ENCODE measurements around the gene HIPK3.

HIPK3 gene

GRCh38 chr11:33248416-33248971 lies 8.7 kb upstream of the HIPK3 start:
- no peak for TF ChIP-seq TAF1 (IDR thresholded peaks at IDR 0.05; ENCODE audit: borderline replicate concordance, insufficient read depth, low read length)
- TF ChIP-seq FOXP2 (optimal IDR thresholded peaks at IDR 0.05; ENCODE audit: borderline replicate concordance, extremely low read depth, extremely low read length, insufficient read depth), result no peak
- TF ChIP-seq POLR2AphosphoS5 (IDR thresholded peaks at IDR 0.05; ENCODE audit: low read depth, low read length), result no peak
- no peak for TF ChIP-seq SIN3A (IDR thresholded peaks at IDR 0.05; ENCODE audit: borderline replicate concordance, insufficient read depth, low read length)
- no peak for TF ChIP-seq REST (IDR thresholded peaks at IDR 0.05; ENCODE audit: insufficient read depth in 1 of 2, low read depth in 2 of 2, low read length in 2 of 2)

- no peak for TF ChIP-seq SIN3A (IDR thresholded peaks at IDR 0.05; ENCODE audit: borderline replicate concordance, insufficient read depth, low read length)
- no peak for TF ChIP-seq FOXP2 (optimal IDR thresholded peaks at IDR 0.05; ENCODE audit: borderline replicate concordance, extremely low read depth, extremely low read length, insufficient read depth)
- TF ChIP-seq POLR2AphosphoS5 (IDR thresholded peaks at IDR 0.05; ENCODE audit: low read depth, low read length), result 0 out of 2 replicates have a peak, but pooled peaks have one; percentile 7
- no peak for TF ChIP-seq REST (IDR thresholded peaks at IDR 0.05; ENCODE audit: insufficient read depth in 1 of 2, low read depth in 2 of 2, low read length in 2 of 2)
- TF ChIP-seq TAF1 (IDR thresholded peaks at IDR 0.05; ENCODE audit: borderline replicate concordance, insufficient read depth, low read length), result no peak
Measured at GRCh38 chr11:33256031-33256812, 959 bp upstream of the HIPK3 start.

- TF ChIP-seq POLR2AphosphoS5 (IDR thresholded peaks at IDR 0.05; ENCODE audit: low read depth, low read length), result 0 out of 2 replicates have a peak, but pooled peaks have one; percentile 46
- peak; percentile 46; the same call in 1 of the 2 replicates for TF ChIP-seq SIN3A (IDR thresholded peaks at IDR 0.05; ENCODE audit: borderline replicate concordance, insufficient read depth, low read length)
- peak; percentile 47; the same call in 1 of the 2 replicates for TF ChIP-seq TAF1 (IDR thresholded peaks at IDR 0.05; ENCODE audit: borderline replicate concordance, insufficient read depth, low read length)
- TF ChIP-seq REST (IDR thresholded peaks at IDR 0.05; ENCODE audit: insufficient read depth in 1 of 2, low read depth in 2 of 2, low read length in 2 of 2), result no peak
- TF ChIP-seq FOXP2 (optimal IDR thresholded peaks at IDR 0.05; ENCODE audit: borderline replicate concordance, extremely low read depth, extremely low read length, insufficient read depth), result no peak
Measured at GRCh38 chr11:33256813-33257159, 395 bp upstream of the HIPK3 start.

- TF ChIP-seq POLR2AphosphoS5 (IDR thresholded peaks at IDR 0.05; ENCODE audit: low read depth, low read length) (peak; percentile 62), SIN3A (IDR thresholded peaks at IDR 0.05; ENCODE audit: borderline replicate concordance, insufficient read depth, low read length) (peak; percentile 74; the same call in 1 of the 2 replicates), REST (IDR thresholded peaks at IDR 0.05; ENCODE audit: insufficient read depth in 1 of 2, low read depth in 2 of 2, low read length in 2 of 2) (peak; percentile 34 to 53; a peak in 2 of 4 replicates), TAF1 (IDR thresholded peaks at IDR 0.05; ENCODE audit: borderline replicate concordance, insufficient read depth, low read length) (0 out of 2 replicates have a peak, but pooled peaks have one; percentile 58), FOXP2 (optimal IDR thresholded peaks at IDR 0.05; ENCODE audit: borderline replicate concordance, extremely low read depth, extremely low read length, insufficient read depth) (peak; percentile 73)
Measured at GRCh38 chr11:33257897-33258630, 883 bp downstream of the HIPK3 start.
